ENCODE measurements around the gene BMP6.

DNA sequence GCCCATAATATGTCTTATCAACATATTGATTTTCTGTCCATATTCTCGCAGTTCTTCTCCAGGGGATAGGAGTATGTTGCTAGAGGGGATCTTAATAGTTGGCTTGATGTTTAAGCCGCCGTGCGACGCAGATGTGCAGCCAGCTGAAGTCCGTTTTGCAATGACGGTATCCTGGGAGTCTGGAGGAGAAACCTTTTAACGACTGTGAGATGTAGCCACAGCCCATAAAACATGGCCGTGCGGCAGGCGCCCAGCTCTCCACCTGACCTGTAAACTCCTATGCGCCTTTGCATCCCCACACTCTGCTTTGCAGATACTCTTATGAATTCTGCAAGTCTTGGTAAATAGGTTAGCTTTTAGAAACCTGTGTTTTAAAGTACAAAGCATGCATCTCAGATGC, 36.9 kb downstream of the BMP6 start:
- TF ChIP-seq GATA3 (IDR thresholded peaks at IDR 0.05; ENCODE audit: low read depth, low read length) (no peak), GATA2 (IDR thresholded peaks at IDR 0.05; ENCODE audit: low read depth, low read length) (no peak)

Measured in SH-SY5Y (cell line).